IMR-90 (cell line): Measurements from ENCODE around the gene GATA1. TPM values are rescaled to one million over a fixed set of nuclear protein-coding genes. Genes with fewer than 3 reads are reported as not detected.

Experiments used
- ATAC-seq: fragments of 200-7000 bp; cut with Tn5 transposase; 2 replicates; pipeline ENCODE4 v1.9.1; 2020; ENCODE audit warnings: low read depth, mild to moderate bottlenecking, moderate library complexity
- BruUV-seq: library from RNA; stranded (reverse); fragments of 400-500 nt; replicated peaks from 2 replicates; lab custom pipeline; 2021; lab: Mats Ljungman, UMichigan
- CTCF ChIA-PET: fragments of 300-600 bp; formaldehyde crosslinking; extraction: SDS; loops from one replicate; lab custom pipeline; 2021; ENCODE audit warnings: antibody characterized with exemption; lab: Yijun Ruan, JAX
- POLR2A ChIA-PET: fragments of 300-600 bp; sonication (Branson Sonifier 250); formaldehyde crosslinking; loops from one replicate; lab custom pipeline; 2022; ENCODE audit warnings: antibody characterized with exemption; ENCODE audit not compliant: unreplicated experiment; lab: Charles Lee
- DNase-seq: peaks from one replicate; pipeline ENCODE4 v3.0.0; 2013
- H2AFZ ChIP-seq: replicated peaks from 2 replicates; pipeline ENCODE3; 2013; ENCODE audit warnings: low read length, mild to moderate bottlenecking; ENCODE audit not compliant: poor library complexity
- H2AK5ac ChIP-seq: 2 replicates; pipeline ENCODE4 v1.6.1; 2013; ENCODE audit warnings: low read depth, low read length, inconsistent platforms
- H2AK9ac ChIP-seq: replicated peaks from 2 replicates; pipeline ENCODE3; 2013; ENCODE audit warnings: mild to moderate bottlenecking, low read depth, low read length, moderate library complexity; ENCODE audit not compliant: poor library complexity
- H2BK120ac ChIP-seq: 2 replicates; pipeline ENCODE4 v1.6.1; 2013; ENCODE audit warnings: low read depth, low read length, inconsistent platforms
- H2BK15ac ChIP-seq: 3 replicates; pipeline ENCODE4 v1.6.1; 2013; ENCODE audit warnings: low read depth, low read length, inconsistent platforms
- H2BK20ac ChIP-seq: 2 replicates; pipeline ENCODE4 v1.6.1; 2013; ENCODE audit warnings: low read depth, mild to moderate bottlenecking, inconsistent platforms, low read length, moderate library complexity
- H2BK5ac ChIP-seq: 2 replicates; pipeline ENCODE4 v1.6.1; 2013; ENCODE audit warnings: mild to moderate bottlenecking, low read depth, low read length, inconsistent platforms; ENCODE audit not compliant: poor library complexity, severe bottlenecking
- H3K14ac ChIP-seq: replicated peaks from 2 replicates; pipeline ENCODE4 v1.6.1; 2013; ENCODE audit warnings: low read depth, low read length, inconsistent platforms
- H3K18ac ChIP-seq: 2 replicates; pipeline ENCODE4 v1.6.1; 2013; ENCODE audit warnings: low read depth, low read length, control low read depth
- H3K23ac ChIP-seq: 2 replicates; pipeline ENCODE4 v1.6.1; 2013; ENCODE audit warnings: low read depth, low read length, inconsistent platforms
- H3K27ac ChIP-seq: 2 replicates; pipeline ENCODE4 v1.5.1; 2013; ENCODE audit warnings: mild to moderate bottlenecking, control low read depth, low read length; ENCODE audit not compliant: insufficient read depth
- H3K27me3 ChIP-seq: 2 replicates; pipeline ENCODE4 v1.6.1; 2013; ENCODE audit warnings: low read length; ENCODE audit not compliant: control insufficient read depth, insufficient read depth
- H3K36me3 ChIP-seq: 2 replicates; pipeline ENCODE4 v1.6.1; 2013; ENCODE audit warnings: low read length, mixed read lengths; ENCODE audit not compliant: control insufficient read depth, insufficient read depth
- H3K4ac ChIP-seq: 2 replicates; pipeline ENCODE4 v1.6.1; 2013; ENCODE audit warnings: low read depth, low read length, inconsistent platforms
- H3K4me1 ChIP-seq: 2 replicates; pipeline ENCODE4 v1.6.1; 2013; ENCODE audit warnings: low read length, mixed read lengths; ENCODE audit not compliant: control insufficient read depth, insufficient read depth
- H3K4me2 ChIP-seq: 2 replicates; pipeline ENCODE4 v1.6.1; 2013; ENCODE audit warnings: low read depth, mild to moderate bottlenecking, control low read depth, low read length, moderate library complexity
- H3K4me3 ChIP-seq: 2 replicates; pipeline ENCODE4 v1.5.1; 2013; ENCODE audit warnings: low read depth, mild to moderate bottlenecking, control low read depth, low read length, moderate library complexity; ENCODE audit not compliant: insufficient read depth
- H3K56ac ChIP-seq: 2 replicates; pipeline ENCODE4 v1.6.1; 2013; ENCODE audit warnings: low read length, inconsistent platforms; ENCODE audit not compliant: insufficient read depth; ENCODE audit errors: extremely low read depth
- H3K79me1 ChIP-seq, 2 experiments: 2 replicates each; pipeline ENCODE4 v1.6.1; 2013; ENCODE audit warnings: low read length in 2 of 2, inconsistent platforms in 1 of 2, low read depth in 1 of 2
- H3K9ac ChIP-seq: 2 replicates; pipeline ENCODE4 v1.6.1; 2013; ENCODE audit warnings: low read depth, low read length, control low read depth
- H3K9me1 ChIP-seq: 2 replicates; pipeline ENCODE4 v1.6.1; 2013; ENCODE audit warnings: low read length, inconsistent platforms; ENCODE audit not compliant: insufficient read depth
- H3K9me3 ChIP-seq: 2 replicates; pipeline ENCODE4 v1.6.1; 2013; ENCODE audit warnings: low read length; ENCODE audit not compliant: control insufficient read depth, insufficient read depth
- H4K20me1 ChIP-seq: 2 replicates; pipeline ENCODE4 v1.6.1; 2013; ENCODE audit warnings: low read length, inconsistent platforms; ENCODE audit not compliant: insufficient read depth
- H4K5ac ChIP-seq: 2 replicates; pipeline ENCODE4 v1.6.1; 2013; ENCODE audit warnings: mild to moderate bottlenecking, low read depth, low read length, control low read depth
- H4K8ac ChIP-seq, 2 experiments: 2 replicates each; pipeline ENCODE4 v1.6.1; 2013; ENCODE audit warnings: low read depth in 2 of 2, low read length in 2 of 2, control low read depth in 1 of 2, inconsistent platforms in 1 of 2
- H4K91ac ChIP-seq: 2 replicates; pipeline ENCODE4 v1.6.1; 2013; ENCODE audit warnings: low read depth, low read length, inconsistent platforms; ENCODE audit not compliant: insufficient read depth
- CEBPB ChIP-seq: IDR thresholded peaks from 2 replicates; pipeline ENCODE4 v1.6.1; 2012; ENCODE audit warnings: low read depth, low read length, improper control_type of control experiment
- NFE2L2 ChIP-seq: fragments of 150-350 bp; IDR thresholded peaks from 2 replicates; pipeline ENCODE4 v1.6.1; 2016; ENCODE audit warnings: low read depth, mild to moderate bottlenecking, low read length
- RAD21 ChIP-seq: IDR thresholded peaks from 2 replicates; pipeline ENCODE4 v1.6.1; 2012; ENCODE audit warnings: low read length, improper control_type of control experiment
- RFX5 ChIP-seq: IDR thresholded peaks from 2 replicates; pipeline ENCODE4 v1.8.0; 2012; ENCODE audit warnings: low read depth, mild to moderate bottlenecking, low read length, moderate library complexity
- WGBS, 2 experiments: methylation state at CpG; one replicate each; pipeline versions ENCODE4 v1.1.5 to v1.1.7; 2013; ENCODE audit warnings: missing lambda C conversion rate in 2 of 2; ENCODE audit not compliant: insufficient read length in 1 of 2; ENCODE audit errors: extremely low coverage in 2 of 2; 5-methylcytosine and 5-hydroxymethylcytosine counted together
- dilution Hi-C: fragments of 300-500 bp; cut with HindIII; formaldehyde crosslinking; loops from one replicate; pipeline ENCODE4 v1.14.3; 2018; ENCODE audit warnings: low sequenced_read_pairs; ENCODE audit not compliant: unreplicated experiment
- in situ Hi-C: fragments of 300-500 bp; cut with MboI; formaldehyde crosslinking; loops from 3 replicates; pipeline ENCODE4 v1.14.3; 2019; ENCODE audit warnings: low sequenced_read_pairs, inconsistent platforms, mixed read lengths
- intact Hi-C: fragments of 100-400 bp; cut with micrococcal nuclease; formaldehyde crosslinking; loops from 2 replicates; pipeline ENCODE4 v1.10.0; 2022
- polyA plus RNA-seq, 3 experiments: library from polyadenylated mRNA; depleted of rRNA; stranded (reverse); fragments of >200 nt; gene quantifications; 2 replicates each; pipeline ENCODE4 v1.2.3, GENCODE V29; 2012; ENCODE audit warnings: low replicate concordance in 1 of 3
- total RNA-seq: library from RNA; depleted of rRNA; stranded (reverse); fragments of >200 nt; gene quantifications from 2 replicates; pipeline ENCODE4 v1.2.3, GENCODE V29; 2012

Gene GATA1
- total and polyA plus RNA-seq, 2 of the 4 experiments (the other 2 are of a cell fraction) = not detected

GRCh38 chrX:48741834-48742233 is 44.6 kb upstream of the GATA1 start:
- ATAC-seq (no peak), DNase-seq (no peak)
- Histone ChIP-seq H3K9me3 (no peaks in the 10 kb centered on the region; the same call in 1 of the 2 replicates), H3K27me3 (peaks cover 2% of the 10 kb centered on the region; the same call in 1 of the 2 replicates), H3K4me3 (no peak overlapping the region), H4K5ac (no peak overlapping the region), H2BK20ac (no peak overlapping the region), H2BK5ac (no peak overlapping the region), H3K14ac (no peak overlapping the region), H4K91ac (no peak overlapping the region), H2BK15ac (no peak overlapping the region), H2AFZ (peak overlapping the region; percentile 14), H3K56ac (no peak overlapping the region), H3K4me2 (no peak overlapping the region), H4K8ac (no peak overlapping the region), H2BK120ac (no peak overlapping the region), H2AK5ac (no peak overlapping the region), H4K20me1 (no peaks in the 10 kb centered on the region), H3K4me1 (no peaks in the 10 kb centered on the region), H3K4ac (no peak overlapping the region), H3K23ac (no peak overlapping the region), H3K79me1 (no peaks in the 10 kb centered on the region), H3K36me3 (no peaks in the 10 kb centered on the region), H3K9me1 (0 out of 2 replicates have a peak, but pooled peaks cover 3% of the 10 kb centered on the region), H3K9ac (no peak overlapping the region), H3K27ac (no peak overlapping the region), H3K18ac (no peak overlapping the region), H2AK9ac (no peak overlapping the region)
- ChIA-PET CTCF (no interaction called here), POLR2A (no interaction called here)
- in situ Hi-C loops (no loop called here), dilution Hi-C loops (no loop called here), intact Hi-C loops (no loop called here)
- no CpG with 5 or more reads among the region's 8 CpGs for WGBS, 2 experiments
- TF ChIP-seq RFX5 = no peak
- TF ChIP-seq NFE2L2 = no peak
- no peak for TF ChIP-seq RAD21
- TF ChIP-seq CEBPB = no peak
- no TSS peak for BruUV-seq
